ENCODE results near the gene DENND4C. TPM values are rescaled to one million over a fixed set of nuclear protein-coding genes. Genes with fewer than 3 reads are reported as not detected.

Gene DENND4C
- total and polyA plus RNA-seq, 2 of the 4 experiments (the other 2 are of a cell fraction), result 9.0 to 32.6 TPM

DNA sequence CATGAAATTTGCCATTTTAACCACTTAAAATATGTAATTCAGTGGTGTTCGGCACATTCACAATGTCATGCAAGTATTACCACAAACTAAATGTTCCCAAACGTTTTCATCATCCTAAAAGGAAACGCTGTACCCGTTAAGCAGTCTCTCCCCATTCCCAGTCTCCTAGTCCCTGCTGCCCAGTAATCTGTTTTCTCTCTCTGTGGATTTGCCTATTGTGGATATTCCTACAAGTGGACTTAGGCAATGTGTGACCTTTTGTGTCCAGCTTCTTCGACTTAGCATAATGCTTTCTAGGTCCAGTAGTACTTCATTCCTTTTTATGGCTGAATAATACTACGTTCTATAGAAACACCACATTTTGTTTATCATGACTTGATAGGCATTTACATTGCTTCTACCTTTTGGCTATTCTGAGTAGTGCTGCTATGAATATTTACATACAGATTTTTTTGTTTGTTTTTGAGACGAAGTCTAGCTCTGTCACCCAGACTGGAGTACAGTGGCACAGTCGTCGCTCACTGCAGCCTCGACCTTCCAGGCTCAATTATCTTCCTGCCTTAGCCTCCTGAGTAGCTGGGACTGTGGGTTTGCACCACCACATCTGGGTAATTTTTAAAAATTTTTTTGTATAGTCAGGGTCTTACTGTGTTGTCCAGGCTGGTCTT, 13.0 kb downstream of the DENND4C start:
- peaks cover 4% of the 10 kb centered on the region for H3K9me1 ChIP-seq (ENCODE audit: insufficient read depth, low read length)
- H3K4me2 ChIP-seq (ENCODE audit: low read depth, low read length), result no peak overlapping the region
- no peak overlapping the region for H3K56ac ChIP-seq (ENCODE audit: extremely low read depth, insufficient read depth, low read length)
- no peak overlapping the region for H4K91ac ChIP-seq (ENCODE audit: insufficient read depth, low read depth, low read length)
- H4K5ac ChIP-seq (ENCODE audit: low read depth, low read length), result no peak overlapping the region
- POLR2A ChIA-PET (ENCODE audit: unreplicated experiment), result no interaction called here
- no peak overlapping the region for H2BK20ac ChIP-seq (ENCODE audit: low read depth, low read length)
- H3K9ac ChIP-seq (ENCODE audit: low read depth, low read length), result no peak overlapping the region
- H2AK9ac ChIP-seq (replicated peaks; ENCODE audit: low read depth, low read length, poor library complexity), result no peak overlapping the region
- H3K4me3 ChIP-seq (ENCODE audit: insufficient read depth, low read depth, low read length), result no peak overlapping the region
- no peak overlapping the region for H2BK15ac ChIP-seq (ENCODE audit: low read depth, low read length)
- H3K27ac ChIP-seq (ENCODE audit: insufficient read depth, low read length), result no peak overlapping the region
- intact Hi-C loops (cut with micrococcal nuclease) (loop anchor here (1.0 kb wide), 1 partner anchor 17 kb away; no protein-coding TSS in a partner anchor), dilution Hi-C loops (cut with HindIII; ENCODE audit: low sequenced_read_pairs, unreplicated experiment) (no loop called here), in situ Hi-C loops (cut with MboI; ENCODE audit: low sequenced_read_pairs) (no loop called here)
- H2AK5ac ChIP-seq (ENCODE audit: low read depth, low read length), result no peak overlapping the region
- TF ChIP-seq RFX5 (IDR thresholded peaks at IDR 0.05; ENCODE audit: low read depth, low read length) (no peak), CEBPB (IDR thresholded peaks at IDR 0.05; ENCODE audit: low read depth, low read length) (no peak), MXI1 (IDR thresholded peaks at IDR 0.05; ENCODE audit: borderline replicate concordance, low read depth, low read length) (no peak), CHD1 (IDR thresholded peaks at IDR 0.05; ENCODE audit: low read depth, low read length) (no peak), RAD21 (IDR thresholded peaks at IDR 0.05; ENCODE audit: low read length) (no peak)
- TF ChIP-seq, protein P1, sequence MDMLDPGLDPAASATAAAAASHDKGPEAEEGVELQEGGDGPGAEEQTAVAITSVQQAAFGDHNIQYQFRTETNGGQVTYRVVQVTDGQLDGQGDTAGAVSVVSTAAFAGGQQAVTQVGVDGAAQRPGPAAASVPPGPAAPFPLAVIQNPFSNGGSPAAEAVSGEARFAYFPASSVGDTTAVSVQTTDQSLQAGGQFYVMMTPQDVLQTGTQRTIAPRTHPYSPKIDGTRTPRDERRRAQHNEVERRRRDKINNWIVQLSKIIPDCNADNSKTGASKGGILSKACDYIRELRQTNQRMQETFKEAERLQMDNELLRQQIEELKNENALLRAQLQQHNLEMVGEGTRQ (IDR thresholded peaks at IDR 0.05; ENCODE audit: low read depth, low read length), result no peak
- H3K36me3 ChIP-seq (ENCODE audit: control insufficient read depth, insufficient read depth, low read length), result peaks cover 7% of the 10 kb centered on the region; the same call in 1 of the 2 replicates
- no peaks in the 10 kb centered on the region for H3K27me3 ChIP-seq (ENCODE audit: control insufficient read depth, insufficient read depth, low read length)
- no TSS peak for BruUV-seq (replicated peaks)
- no peak overlapping the region for H3K14ac ChIP-seq (replicated peaks; ENCODE audit: low read depth, low read length)
- peaks cover 35% of the 10 kb centered on the region for H4K20me1 ChIP-seq (ENCODE audit: insufficient read depth, low read length)
- DNase-seq (no peak), ATAC-seq (ENCODE audit: low read depth) (no peak)
- no peaks in the 10 kb centered on the region for H3K9me3 ChIP-seq (ENCODE audit: control insufficient read depth, insufficient read depth, low read length)
- no peaks in the 10 kb centered on the region for H3K4me1 ChIP-seq (ENCODE audit: control insufficient read depth, insufficient read depth, low read length)
- H2BK120ac ChIP-seq (ENCODE audit: low read depth, low read length), result no peak overlapping the region
- H3K18ac ChIP-seq (ENCODE audit: low read depth, low read length), result no peak overlapping the region
- no CpG with 5 or more reads among the region's 10 CpGs for WGBS, 2 experiments (ENCODE audit: extremely low coverage in 2 of 2, insufficient read length in 1 of 2)
- H3K23ac ChIP-seq (ENCODE audit: low read depth, low read length), result no peak overlapping the region
- CTCF ChIA-PET, result no interaction called here
- no peak overlapping the region for H4K8ac ChIP-seq (ENCODE audit: low read depth in 2 of 2, low read length in 2 of 2)
- H3K79me1 ChIP-seq (ENCODE audit: low read depth in 1 of 2, low read length in 2 of 2), result peaks cover 29 to 60% of the 10 kb centered on the region in 2 experiments
- no peak overlapping the region for H2BK5ac ChIP-seq (ENCODE audit: low read depth, low read length, poor library complexity, severe bottlenecking)
- no peak overlapping the region for H2AFZ ChIP-seq (replicated peaks; ENCODE audit: low read length, poor library complexity)
- H3K4ac ChIP-seq (ENCODE audit: low read depth, low read length), result no peak overlapping the region

All from IMR-90 (cell line).